GM19452 (cell line): ENCODE data around the gene ARHGDIB.

Experiments
- ATAC-seq: cut with Tn5 transposase; IDR thresholded peaks from one replicate; pipeline ENCODE4 v1.9.1; 2021; ENCODE audit not compliant: unreplicated experiment

Gene ARHGDIB

DNA sequence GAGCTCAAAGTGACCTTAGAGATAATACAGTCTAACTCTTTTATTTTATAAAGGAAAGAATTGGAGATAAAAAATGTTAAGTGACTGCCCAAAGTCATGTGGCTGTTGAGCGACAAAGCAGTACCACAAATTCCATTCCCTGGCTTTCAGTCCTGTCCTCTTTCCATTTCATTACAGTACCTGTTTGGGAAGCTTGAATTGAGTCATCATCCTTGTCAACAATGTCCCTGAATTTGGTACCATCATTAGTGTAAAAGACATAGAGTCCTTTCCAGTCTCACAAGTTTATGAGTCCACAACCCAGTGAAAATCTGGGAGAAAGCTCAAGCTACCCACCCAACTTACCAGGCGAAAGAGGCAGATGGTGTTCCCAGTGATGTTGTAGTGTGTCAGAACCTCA, 26.9 kb downstream of the ARHGDIB start:
- ATAC-seq: no peak

DNA sequence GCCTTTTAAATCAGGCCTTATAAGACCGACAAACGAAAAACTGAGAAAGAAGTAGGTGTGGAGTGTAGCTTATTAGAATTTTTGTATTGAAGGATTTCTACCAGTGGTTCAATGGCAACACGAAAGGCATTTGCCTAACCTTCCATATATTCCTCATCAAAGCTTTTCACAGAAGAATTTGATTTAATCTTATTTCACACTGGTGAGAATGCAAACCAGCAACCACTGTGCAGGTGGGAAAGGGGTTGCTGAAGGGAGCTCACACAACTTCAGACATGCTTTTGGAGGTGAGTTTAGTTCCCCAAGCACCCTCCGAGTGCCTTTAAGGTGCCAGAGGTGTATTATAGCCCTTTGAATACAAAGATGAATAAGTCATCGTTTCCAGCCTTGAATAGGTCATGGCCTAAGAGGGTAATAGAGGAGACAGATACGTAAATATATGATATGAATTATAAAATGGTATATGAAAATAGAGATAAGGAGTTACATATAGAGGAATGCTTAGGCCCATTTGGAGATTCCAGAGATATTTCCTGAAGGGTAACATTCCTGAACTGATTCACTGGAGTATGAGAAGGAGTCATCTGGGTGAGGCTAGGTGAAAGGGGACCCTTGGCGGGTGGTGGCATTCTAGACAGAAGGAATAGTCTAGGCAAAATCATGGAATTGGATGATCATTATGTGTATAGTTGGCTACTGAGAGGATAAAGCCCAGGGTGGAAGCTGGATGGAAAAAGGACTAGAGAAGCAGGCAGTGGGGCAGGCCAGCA, 29.4 kb downstream of the ARHGDIB start:
- ATAC-seq: no peak

- no peak for ATAC-seq
These were observed 30.0 kb downstream of the ARHGDIB start for GRCh38 chr12:14931359-14931758.

GRCh38 chr12:14930299-14930698, 31.1 kb downstream of the ARHGDIB start:
- ATAC-seq: no peak

DNA sequence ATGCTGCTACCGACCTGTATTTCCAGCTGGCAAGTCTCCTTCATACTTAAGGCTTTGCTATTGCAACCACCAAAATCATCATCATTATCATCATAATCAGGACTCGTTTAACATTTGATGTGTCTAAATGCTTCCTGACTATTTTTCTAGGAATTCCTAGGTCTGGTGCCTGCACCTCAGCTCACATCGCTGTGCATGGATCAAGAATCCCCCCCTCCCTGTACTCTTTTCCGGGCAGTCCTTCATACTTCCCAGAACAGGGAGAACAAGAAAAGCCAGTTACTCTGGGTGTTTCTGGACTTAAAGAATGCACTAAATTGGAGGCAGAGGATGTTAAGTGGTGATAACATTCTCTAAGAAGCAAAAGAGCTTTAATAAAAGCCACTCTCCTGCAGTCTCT, 32.5 kb downstream of the ARHGDIB start:
- ATAC-seq: no peak

DNA sequence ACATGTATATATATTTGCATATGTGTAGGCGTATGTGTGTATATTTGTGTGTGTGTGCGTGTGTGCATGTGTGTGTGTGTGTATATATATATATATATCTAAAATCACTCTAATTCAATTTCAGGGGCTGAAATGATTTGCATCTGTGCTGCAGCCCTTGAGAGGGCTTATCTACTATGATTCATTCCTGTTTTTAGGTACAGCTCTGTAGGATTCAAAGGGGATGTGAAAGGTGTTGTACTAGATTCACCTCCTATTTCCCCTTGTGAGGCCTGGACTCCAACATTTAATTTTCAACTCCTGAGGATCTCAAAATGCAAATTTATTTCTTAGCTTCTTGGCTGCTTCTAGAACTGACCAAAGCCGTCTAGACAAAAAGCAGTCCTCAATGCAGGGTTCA, 34.1 kb downstream of the ARHGDIB start:
- ATAC-seq: no peak

DNA sequence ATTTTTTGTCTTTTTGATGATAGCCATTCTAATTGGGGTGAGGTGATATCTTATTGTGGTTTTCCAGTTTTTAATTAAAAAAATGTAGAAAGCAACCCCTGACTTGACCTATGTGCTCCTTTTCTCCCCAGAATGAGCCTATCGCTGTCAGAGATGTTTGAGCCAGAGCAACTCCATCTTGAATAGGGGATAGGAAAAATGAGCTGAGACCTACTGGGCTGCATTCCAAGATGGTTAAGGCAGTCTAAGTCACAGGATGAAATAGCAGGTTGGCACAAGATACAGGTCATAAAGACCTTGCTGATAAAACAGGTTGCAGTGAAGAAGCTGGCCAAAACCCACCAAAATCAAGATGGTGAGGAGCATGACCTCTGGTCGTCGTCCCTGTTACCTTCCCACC, 36.9 kb downstream of the ARHGDIB start:
- no peak for ATAC-seq

DNA sequence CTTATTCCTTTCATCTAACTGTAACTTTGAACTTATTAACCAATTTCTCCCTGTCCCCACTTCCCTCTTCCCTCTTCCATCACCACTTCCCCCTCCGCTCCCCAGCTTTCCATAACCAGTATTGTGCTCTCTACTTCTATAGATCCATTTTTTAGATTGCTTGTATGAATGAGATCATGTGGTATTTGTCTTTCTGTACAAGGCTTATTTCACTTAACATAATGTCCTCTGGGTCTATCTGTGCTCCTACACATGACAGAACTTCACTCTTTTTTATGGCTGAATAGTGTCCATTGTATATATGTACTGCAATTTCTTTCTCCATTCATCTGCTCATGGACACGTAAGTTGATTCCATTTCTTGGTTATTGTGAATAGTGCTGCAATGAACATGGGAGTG, 37.5 kb downstream of the ARHGDIB start:
- ATAC-seq: no peak

DNA sequence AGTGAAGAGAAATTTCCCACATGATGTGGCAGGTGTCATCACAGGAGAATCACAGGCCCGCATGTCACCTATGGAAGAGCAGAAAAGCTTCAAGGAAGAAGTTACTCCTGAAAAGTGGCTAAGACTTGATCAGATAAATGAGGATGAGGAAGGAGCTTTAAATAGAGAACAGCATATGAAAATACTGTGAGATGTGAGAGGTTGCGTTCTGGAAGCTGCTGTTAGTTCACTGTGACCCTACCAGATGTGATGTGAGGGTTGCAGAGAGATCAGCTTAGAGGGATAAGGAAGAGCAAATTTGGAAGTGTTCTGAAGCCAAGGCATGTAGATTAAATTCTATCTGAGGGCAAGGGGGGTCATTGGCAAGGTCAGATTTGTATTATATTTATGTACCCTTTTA, 40.2 kb downstream of the ARHGDIB start:
- ATAC-seq: no peak

DNA sequence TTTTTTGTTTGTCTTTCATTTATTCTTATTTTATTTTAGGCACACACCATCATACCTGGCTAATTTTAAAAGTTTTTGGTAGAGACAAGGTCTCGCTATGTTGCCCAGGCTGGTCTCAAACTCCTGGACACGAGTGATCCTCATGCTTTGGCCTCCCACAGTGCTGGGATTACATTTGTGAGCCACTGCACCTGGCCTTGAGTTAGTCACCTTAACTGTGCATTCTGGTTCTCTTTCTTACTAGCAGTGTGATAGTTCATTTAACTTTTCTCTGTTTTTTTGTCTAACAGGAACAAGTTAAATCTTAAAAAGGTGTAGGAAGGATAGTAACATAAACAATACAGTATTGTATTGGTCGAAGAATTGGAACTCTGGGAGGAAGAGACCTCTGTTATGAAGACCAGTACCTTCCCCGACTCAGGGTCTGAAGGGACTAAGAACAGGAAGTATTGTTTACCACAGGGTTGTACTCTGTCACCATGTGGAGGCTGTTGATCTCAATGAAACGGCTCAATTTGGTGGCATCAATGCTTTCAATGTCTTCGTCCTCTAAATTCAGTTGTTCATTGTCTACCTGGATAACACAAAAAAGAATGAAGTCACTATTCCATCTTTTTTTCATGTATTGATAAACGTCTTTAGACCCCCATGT, 40.8 kb downstream of the ARHGDIB start:
- no peak for ATAC-seq

GRCh38 chr12:14919455-14919854, 41.9 kb downstream of the ARHGDIB start:
- ATAC-seq: no peak

DNA sequence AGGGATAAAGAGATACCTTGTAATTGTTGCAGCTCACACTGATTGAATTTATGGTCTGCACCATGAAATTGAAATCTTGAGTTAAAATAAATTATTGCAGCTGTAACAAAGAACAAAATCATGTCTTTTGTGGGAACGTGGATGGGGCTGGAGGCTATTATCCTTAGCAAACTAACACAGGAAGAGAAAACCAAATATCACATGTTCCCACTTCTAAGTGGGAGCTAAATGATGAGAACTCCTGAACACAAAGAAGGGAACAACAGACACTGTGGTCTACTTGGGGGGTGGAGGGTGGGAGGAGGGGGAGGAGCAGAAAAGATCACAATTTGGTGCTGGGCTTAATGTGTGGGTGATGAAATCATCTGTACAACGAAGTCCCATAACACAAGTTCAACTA, 45.7 kb downstream of the ARHGDIB start:
- no peak for ATAC-seq

- ATAC-seq: no peak
These were observed 48.0 kb downstream of the ARHGDIB start for GRCh38 chr12:14913381-14913781.

DNA sequence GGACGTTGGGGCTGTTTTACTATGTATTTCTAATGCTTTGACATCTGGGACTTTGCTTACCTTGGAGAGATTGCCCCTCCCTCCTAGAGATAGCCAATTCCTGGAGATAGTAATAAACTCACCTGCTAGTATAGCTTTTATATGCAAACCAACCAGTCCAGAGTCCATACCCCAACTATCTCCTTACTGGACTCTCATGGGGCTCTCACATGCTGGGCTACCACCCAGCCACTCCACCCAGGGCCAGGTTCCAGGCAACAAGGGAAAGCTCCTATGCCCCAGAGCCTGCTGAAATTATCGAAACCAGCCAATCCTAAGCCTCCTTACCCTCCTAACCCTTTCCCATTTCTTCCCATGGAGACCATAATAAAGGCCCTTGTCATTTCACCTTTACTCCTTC, 50.3 kb downstream of the ARHGDIB start:
- ATAC-seq: no peak

DNA sequence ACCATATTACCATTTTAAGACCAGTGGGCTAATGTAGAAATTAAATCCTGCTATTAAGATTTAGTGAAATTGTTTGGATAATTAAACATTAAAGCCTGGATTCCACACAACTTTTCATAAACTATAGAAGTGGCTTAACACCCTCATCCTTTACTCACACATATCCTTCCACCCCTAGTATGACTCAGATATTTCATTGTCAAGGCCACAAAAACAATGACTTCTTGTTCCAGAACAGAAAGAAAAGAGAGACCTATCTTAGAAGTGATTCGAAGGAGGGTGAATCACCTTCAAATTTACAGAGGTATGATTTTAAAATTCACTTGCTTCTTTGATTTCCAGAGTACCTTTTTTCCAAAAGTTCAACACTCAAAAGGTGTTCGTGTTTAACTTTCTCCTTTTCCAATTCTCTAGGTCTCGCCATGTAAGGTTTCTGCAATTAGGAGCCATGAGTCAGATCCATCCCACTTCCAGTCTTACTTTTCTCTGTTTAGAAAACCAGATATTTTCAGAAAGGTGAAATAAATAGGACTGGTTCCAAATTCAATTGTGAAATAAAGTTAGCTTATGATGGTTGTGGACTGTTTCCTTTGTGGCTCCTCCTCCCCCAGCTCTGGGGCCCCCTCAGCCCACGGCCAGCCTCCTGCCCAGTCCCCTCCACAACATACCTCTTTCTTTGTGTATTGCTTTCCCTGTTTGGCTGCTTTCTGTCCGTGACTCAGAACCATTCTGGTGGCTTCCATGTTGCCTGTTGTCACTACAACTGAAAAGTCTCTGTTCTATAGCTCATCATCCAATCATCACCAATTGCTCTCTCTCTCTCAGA, 51.1 kb downstream of the ARHGDIB start:
- ATAC-seq: no peak

DNA sequence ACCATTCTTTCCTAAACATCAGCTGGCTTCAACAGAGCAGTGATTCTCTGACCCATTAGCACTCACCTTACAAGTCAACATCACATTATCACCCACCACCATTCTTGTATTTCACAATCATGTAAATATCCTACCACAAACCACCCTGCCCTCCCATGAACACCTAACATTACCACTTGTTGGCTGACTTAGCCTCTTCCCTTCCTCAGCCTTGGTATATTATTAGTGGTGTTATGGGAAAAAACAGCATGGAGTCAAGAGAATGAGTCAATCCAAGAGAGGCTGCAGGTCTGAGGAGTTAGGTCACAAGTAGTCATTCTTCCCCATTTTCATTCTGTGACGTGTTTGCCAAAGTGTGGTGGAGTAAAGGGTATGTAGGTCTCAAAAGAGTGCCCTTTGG, 53.4 kb downstream of the ARHGDIB start:
- no peak for ATAC-seq

GRCh38 chr12:14906114-14906513, 55.3 kb downstream of the ARHGDIB start:
- ATAC-seq: no peak

DNA sequence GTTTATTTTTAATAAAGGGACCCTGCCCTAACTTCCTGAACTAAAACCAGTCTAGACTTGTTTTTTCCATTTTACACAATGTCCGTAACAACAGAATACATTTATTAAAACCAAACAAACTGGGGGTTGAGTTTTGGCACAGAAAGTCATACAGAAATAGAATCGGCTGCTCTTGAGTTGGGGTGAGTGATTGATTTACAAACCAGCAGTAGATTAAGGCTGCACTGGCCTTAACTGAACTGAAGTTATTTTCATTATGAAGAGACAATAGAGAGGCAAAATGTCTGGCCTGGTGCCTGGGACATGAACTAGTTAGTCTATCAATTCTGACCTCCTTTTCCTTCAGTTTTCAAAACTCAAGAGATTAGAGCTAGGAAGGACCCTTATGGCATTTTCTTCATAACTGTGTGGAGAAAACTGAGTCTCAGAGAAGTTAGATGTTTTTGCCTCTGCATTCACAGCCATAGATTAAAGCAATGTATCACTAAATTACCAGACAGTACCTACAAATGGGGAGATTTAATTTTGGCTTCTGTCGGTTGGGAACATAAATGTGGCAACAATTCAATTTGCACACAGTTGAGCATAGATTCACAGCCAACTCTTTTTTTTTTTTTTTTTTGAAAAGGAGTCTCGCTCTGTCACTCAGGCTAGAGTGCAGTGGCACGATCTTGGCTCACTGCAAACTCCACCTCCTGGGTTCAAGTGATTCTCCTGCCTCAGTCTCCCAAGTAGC, 56.0 kb downstream of the ARHGDIB start:
- no peak for ATAC-seq

DNA sequence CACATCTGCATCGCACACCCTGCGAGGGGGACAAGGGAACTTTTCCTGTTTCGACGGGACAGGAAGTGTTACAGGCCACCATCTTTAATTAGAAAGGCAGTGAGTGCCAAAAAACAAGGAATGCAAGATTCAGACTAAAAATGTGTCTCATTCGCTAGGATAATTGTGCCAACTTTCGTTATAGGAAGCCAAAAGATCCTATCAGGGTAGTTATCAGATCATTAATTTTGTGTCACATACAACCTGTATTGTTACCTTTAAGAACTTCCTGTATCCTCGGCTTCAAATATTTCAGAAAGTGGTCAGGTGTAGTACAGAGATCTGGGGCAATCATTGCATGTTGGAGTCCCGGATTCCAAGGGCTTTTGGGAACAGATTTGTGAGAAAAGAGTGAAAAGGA, 56.5 kb downstream of the ARHGDIB start:
- no peak for ATAC-seq

DNA sequence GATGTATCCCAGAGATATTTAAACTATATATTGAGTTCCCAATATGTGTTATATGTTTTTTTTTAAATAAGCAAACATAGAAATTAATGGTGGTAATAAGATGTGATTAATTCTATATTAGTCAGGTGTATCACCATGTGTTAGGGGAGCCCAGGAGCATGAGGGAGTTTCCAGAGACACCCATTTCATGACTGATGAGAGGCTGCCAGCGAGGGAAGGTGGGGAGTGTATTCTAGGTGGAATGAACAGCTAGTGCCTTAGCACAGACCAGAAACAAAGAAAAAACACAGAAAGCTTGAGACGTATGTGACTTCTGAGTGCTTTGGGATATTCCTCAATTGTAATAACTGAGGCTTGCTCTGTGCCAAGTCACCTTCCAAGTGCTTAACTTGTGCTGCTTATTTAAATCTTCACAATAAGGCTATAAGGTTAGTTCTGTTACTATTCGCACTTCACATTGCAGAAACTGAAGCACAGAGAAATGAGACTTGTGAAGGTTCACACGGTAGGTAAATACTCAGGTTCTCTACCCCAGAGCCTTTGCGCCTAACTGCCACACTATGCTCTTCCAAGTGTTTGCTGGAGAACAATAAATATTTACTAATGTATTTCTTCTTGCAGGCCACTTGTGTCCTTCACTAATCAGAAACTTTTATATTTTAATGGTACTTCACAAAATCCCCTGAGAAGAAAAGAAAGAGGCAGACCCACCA, 57.9 kb downstream of the ARHGDIB start:
- ATAC-seq: no peak

DNA sequence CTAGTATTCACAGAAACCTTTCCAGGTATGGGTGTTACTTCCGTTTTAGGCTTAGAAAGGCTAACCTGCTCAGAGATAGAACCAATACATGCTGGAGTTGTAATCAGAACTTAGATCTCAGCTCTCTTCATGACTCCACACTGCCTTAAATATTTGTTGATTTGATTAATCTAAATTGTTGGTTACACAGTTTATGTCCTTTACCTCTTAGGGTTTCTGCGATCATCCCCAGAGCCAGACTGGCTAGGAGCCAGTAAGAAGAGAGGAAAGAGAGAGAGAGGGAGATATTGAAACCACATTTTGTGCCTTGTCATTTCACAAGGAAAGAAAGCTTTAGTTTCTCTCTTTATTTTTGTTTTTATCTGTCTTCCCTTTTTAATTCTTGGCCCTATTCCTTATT, 58.9 kb downstream of the ARHGDIB start:
- no peak for ATAC-seq
